ENCODE results near the gene LRFN3.
A peak's percentile ranks its signal among the peaks of the same experiment; 100 is the strongest.

LRFN3 gene

DNA sequence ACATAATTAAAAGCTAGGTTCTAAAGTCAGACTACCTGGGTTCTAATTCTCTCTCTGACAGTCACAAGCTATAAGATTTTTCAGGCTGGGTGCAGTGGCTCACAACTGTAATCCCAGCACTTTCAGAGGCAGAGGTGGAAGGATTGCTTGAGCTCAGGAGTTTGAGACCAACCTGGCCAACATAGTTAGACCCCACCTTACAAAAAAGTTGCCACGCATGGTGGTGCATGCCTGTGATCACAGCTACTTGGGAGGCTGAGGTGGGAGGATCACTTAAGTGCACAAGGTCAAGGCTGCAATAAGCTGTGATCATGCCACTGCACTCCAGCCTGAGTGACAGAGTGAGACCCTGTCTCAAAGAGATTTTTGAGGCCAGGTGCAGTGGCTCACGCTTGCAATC is 41.8 kb upstream of the LRFN3 start:
- TF ChIP-seq, protein P1, sequence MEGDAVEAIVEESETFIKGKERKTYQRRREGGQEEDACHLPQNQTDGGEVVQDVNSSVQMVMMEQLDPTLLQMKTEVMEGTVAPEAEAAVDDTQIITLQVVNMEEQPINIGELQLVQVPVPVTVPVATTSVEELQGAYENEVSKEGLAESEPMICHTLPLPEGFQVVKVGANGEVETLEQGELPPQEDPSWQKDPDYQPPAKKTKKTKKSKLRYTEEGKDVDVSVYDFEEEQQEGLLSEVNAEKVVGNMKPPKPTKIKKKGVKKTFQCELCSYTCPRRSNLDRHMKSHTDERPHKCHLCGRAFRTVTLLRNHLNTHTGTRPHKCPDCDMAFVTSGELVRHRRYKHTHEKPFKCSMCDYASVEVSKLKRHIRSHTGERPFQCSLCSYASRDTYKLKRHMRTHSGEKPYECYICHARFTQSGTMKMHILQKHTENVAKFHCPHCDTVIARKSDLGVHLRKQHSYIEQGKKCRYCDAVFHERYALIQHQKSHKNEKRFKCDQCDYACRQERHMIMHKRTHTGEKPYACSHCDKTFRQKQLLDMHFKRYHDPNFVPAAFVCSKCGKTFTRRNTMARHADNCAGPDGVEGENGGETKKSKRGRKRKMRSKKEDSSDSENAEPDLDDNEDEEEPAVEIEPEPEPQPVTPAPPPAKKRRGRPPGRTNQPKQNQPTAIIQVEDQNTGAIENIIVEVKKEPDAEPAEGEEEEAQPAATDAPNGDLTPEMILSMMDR (IDR thresholded peaks at IDR 0.05; ENCODE audit: low read length, missing control alignments) = no peak
- DNase-seq (ENCODE audit: low read depth) = no peak
- H3K4me3 ChIP-seq (replicated peaks; ENCODE audit: low read depth, low read length) = no peak overlapping the region

DNA sequence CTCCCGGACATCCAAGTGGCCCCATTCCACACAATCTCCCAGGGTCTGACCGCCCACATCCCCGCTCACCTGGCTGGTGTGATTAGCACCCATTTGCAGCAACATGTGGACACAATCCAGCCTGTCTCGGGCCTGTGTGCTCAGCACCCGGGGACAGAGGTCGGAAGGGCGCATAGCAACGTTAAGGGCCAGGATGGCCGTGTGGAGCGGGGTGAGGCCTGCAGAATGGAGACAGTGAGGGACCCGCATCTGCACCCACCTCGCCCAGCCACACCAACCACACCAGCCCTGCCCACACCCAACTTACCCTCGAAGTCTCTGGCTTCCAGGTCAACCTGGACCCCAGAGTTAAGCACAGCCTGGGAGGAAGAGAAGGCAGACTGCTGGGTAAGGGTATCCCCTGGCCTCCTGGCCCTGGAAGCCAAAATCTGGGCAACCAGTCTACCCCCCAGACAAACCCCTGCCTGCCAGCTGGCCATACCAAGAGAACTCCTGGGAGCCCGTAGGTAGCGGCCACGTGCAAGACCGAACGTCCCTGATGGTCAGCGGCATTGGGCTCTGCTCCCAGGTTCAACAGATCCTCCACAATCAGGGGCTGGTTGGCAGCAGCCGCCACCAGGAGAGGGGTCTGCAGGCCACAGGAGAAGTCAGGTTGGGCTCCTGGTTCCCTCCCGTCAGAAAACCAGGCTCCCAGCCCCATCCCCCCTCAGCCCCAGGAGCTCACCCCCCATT is 40.1 kb upstream of the LRFN3 start:
- no peak for DNase-seq (ENCODE audit: low read depth)
- no peak overlapping the region for H3K4me3 ChIP-seq (replicated peaks; ENCODE audit: low read depth, low read length)
- TF ChIP-seq, protein P1 (IDR thresholded peaks at IDR 0.05; ENCODE audit: low read length, missing control alignments) = no peak

DNA sequence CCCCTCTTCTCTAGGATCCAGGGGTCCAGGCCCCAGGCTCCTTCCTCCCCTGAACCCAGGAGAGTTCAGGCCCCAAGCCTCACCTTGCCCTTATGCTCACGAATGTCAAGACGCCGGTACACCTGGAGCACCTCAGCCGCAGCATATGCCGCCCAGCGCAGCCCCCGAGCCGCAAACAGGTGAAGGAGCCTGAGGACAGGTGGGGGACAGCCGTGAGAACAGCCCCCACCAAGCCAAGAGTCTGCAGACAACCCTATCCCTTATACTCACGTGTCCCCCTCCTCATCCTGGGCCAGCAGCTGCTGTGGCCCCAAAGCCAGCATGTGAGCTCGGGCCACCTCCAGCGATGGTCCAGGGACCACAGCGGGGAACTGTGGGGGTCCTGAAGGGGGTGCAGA is 39.5 kb upstream of the LRFN3 start:
- TF ChIP-seq, protein P1 (IDR thresholded peaks at IDR 0.05; ENCODE audit: low read length, missing control alignments) = no peak
- no peak overlapping the region for H3K4me3 ChIP-seq (replicated peaks; ENCODE audit: low read depth, low read length)

DNA sequence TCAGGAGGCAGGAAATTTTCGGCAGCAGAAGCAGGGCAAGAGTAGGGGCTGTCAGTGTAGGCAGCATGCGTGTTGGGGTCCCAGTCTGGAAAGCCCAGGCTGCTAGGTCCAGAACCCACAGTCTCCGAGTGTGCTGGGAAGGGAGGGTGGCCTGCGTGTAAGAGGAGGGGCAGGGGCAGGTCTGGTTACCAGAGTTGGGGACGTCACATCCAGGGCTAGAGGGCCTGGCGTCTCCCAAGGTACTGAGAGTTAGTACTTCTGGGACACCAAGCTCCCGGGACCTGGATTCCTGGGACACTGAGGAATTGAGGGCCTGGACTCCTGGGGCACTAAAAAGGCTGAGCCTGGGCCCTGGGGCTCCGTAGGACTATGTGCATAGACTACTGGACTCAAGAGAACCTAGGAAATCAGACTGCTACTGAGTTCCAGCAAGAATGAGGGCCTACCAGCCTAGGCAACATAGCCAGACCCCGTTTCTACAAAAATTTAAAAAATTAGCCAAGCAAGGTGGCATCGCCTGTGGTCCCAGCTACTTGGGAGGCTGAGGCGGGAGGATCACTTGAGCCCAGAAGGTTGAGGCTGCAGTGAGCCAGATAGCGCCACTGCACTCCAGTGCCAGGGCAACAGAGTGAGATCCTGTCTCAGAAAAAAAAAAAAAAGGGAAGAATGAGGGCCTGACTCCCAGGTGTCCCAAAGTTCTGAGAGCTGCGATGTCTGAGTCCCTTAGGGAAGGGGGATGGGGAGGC is 38.3 kb upstream of the LRFN3 start:
- H3K4me3 ChIP-seq (replicated peaks; ENCODE audit: low read depth, low read length) = peak overlapping the region; percentile 73
- no peak for DNase-seq (ENCODE audit: low read depth)
- TF ChIP-seq, protein P1 (IDR thresholded peaks at IDR 0.05; ENCODE audit: low read length, missing control alignments) = no peak

More for the DNA sequence above, 39.5 kb upstream of the LRFN3 start:
- no peak for DNase-seq (ENCODE audit: low read depth)

DNA sequence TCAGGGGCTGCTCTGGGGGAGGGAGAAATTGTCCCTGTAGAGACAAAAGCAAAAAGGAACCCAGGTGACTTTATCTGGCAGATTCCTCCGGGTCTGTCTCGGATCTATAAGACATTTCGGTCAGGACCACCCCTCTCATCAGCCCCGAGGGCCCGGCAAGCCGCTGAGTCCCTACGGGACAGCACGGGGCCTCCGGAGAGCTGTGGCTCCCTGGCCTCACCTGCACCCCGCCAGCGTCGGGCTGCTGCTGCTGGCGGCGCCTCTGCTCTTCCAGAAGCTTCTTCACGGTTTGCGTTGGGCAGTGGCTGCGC is 37.7 kb upstream of the LRFN3 start:
- TF ChIP-seq, protein P1 (IDR thresholded peaks at IDR 0.05; ENCODE audit: low read length, missing control alignments) = no peak
- H3K4me3 ChIP-seq (replicated peaks; ENCODE audit: low read depth, low read length) = peak overlapping the region; percentile 73
- DNase-seq (ENCODE audit: low read depth) = no peak

DNA sequence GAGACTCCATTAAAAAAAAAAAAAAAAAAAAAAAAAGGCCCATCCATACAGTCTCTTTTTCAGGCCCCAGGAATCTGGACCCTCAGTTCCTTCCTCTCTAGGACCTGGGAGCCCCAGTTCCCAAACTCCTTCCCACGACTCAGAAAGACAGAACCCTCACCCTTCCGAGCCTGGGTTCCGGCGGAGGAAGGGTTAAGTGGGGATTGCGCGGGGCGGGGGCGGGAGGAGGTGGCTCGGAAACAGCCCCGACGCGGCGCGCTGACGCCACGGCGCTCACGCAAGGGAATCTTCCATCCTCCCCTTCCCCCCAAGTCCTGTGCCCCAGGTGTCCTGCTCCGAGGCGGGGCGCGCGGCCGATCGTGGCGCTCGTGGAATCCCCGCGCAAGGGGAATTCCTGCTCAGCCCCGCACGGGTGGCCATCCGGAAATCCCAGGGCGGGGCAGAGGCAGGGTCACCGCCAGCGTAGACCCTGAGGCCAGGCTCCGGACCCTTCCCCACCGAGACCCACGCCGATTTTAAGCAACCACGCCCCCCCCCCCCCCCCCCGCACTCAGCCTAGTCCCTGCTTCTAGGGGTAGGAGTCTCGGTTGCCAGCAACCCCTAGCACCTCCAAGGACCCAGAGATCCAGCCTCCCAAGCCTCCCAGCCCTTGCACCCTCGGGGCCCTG is 36.5 kb upstream of the LRFN3 start:
- TF ChIP-seq, protein P1 (IDR thresholded peaks at IDR 0.05; ENCODE audit: low read length, missing control alignments) = no peak
- H3K4me3 ChIP-seq (replicated peaks; ENCODE audit: low read depth, low read length) = peak overlapping the region; percentile 73
- peak; percentile 80 for DNase-seq (ENCODE audit: low read depth)
